Left ventricle myocardium inferior (tissue), 1 donor: ENCODE measurements around the gene TFDP1. TPM values are rescaled to one million over a fixed set of nuclear protein-coding genes. Genes with fewer than 3 reads are reported as not detected.

ENCODE experiments used
- DNase-seq: peaks from one replicate; pipeline ENCODE4 v3.0.0-alpha.2; 2020
- H3K27ac ChIP-seq: fragments of 200-600 bp; replicated peaks from 2 replicates; pipeline ENCODE4 v1.8.0; 2021
- H3K27me3 ChIP-seq: fragments of 200-600 bp; 2 replicates; pipeline ENCODE4 v1.8.0; 2021; ENCODE audit warnings: low read depth
- H3K36me3 ChIP-seq: fragments of 200-600 bp; 2 replicates; pipeline ENCODE4 v1.8.0; 2021
- H3K4me1 ChIP-seq: fragments of 200-600 bp; 2 replicates; pipeline ENCODE4 v1.8.0; 2021
- H3K4me3 ChIP-seq: fragments of 200-600 bp; 2 replicates; pipeline ENCODE4 v1.8.0; 2021; ENCODE audit warnings: mild to moderate bottlenecking, moderate library complexity
- H3K9me3 ChIP-seq: fragments of 200-600 bp; replicated peaks from 2 replicates; pipeline ENCODE4 v1.8.0; 2021
- CTCF ChIP-seq: fragments of 200-600 bp; IDR thresholded peaks from 2 replicates; pipeline ENCODE4 v1.8.0; 2021; ENCODE audit warnings: antibody characterized with exemption, mild to moderate bottlenecking, borderline replicate concordance
- intact Hi-C: fragments of 100-400 bp; cut with micrococcal nuclease; formaldehyde crosslinking; loops from one replicate; pipeline ENCODE4 v1.11.0; 2022
- total RNA-seq: library from RNA; stranded (reverse); fragmentation: NEBNext Ultra II Directional; extraction: Animal tissue kit (Norgen Biotek cat#: 25700); gene quantifications from one replicate; pipeline ENCODE4 v1.2.1, GENCODE V29; 2021
- donor health status: DM: no; HTN: yes; CAD: no; lungs with severe emphysema.

The TFDP1 gene
- total RNA-seq, 1 donor from 2014 or later, result 48.7 TPM

- Histone ChIP-seq H3K27me3 (no peaks in the 10 kb centered on the region), H3K27ac (no peak overlapping the region), H3K36me3 (peaks cover 76% of the 10 kb centered on the region), H3K9me3 (no peaks in the 10 kb centered on the region), H3K4me1 (no peaks in the 10 kb centered on the region), H3K4me3 (no peak overlapping the region)
- intact Hi-C loops, result no loop called here
- TF ChIP-seq CTCF, result no peak
- DNase-seq, result no peak
Measured at GRCh38 chr13:113638806-113639205, 54.3 kb downstream of the TFDP1 start.

- H3K27me3 ChIP-seq, result no peaks in the 10 kb centered on the region
- peak; percentile 35 for DNase-seq
- H3K27ac ChIP-seq, result peak overlapping the region; percentile 44
- no peaks in the 10 kb centered on the region for H3K4me1 ChIP-seq
- TF ChIP-seq CTCF, result no peak
- H3K36me3 ChIP-seq, result peaks cover 66% of the 10 kb centered on the region
- no peaks in the 10 kb centered on the region for H3K9me3 ChIP-seq
- intact Hi-C loops, result no loop called here
- H3K4me3 ChIP-seq, result no peak overlapping the region
Measured at GRCh38 chr13:113639616-113640262, 55.2 kb downstream of the TFDP1 start.

- Histone ChIP-seq H3K36me3 (peaks cover 50% of the 10 kb centered on the region), H3K4me3 (no peak overlapping the region), H3K27ac (no peak overlapping the region), H3K9me3 (no peaks in the 10 kb centered on the region), H3K27me3 (no peaks in the 10 kb centered on the region), H3K4me1 (no peaks in the 10 kb centered on the region)
- TF ChIP-seq CTCF, result no peak
- peak; percentile 4 for DNase-seq
- intact Hi-C loops, result no loop called here
Measured at GRCh38 chr13:113641426-113641825, 56.9 kb downstream of the TFDP1 start.

- intact Hi-C loops, result no loop called here
- peaks cover 38% of the 10 kb centered on the region for H3K36me3 ChIP-seq
- H3K9me3 ChIP-seq, result no peaks in the 10 kb centered on the region
- no peak for DNase-seq
- no peak for TF ChIP-seq CTCF
- H3K4me3 ChIP-seq, result no peak overlapping the region
- no peaks in the 10 kb centered on the region for H3K27me3 ChIP-seq
- H3K27ac ChIP-seq, result no peak overlapping the region
- peaks cover 9% of the 10 kb centered on the region for H3K4me1 ChIP-seq
Measured at GRCh38 chr13:113642563-113642962, 58.0 kb downstream of the TFDP1 start.

GRCh38 chr13:113643593-113643992 is 59.0 kb downstream of the TFDP1 start:
- no peak overlapping the region for H3K4me3 ChIP-seq
- intact Hi-C loops, result no loop called here
- DNase-seq, result no peak
- TF ChIP-seq CTCF, result no peak
- H3K27ac ChIP-seq, result no peak overlapping the region
- H3K4me1 ChIP-seq, result peaks cover 15% of the 10 kb centered on the region
- H3K27me3 ChIP-seq, result no peaks in the 10 kb centered on the region
- H3K36me3 ChIP-seq, result peaks cover 28% of the 10 kb centered on the region
- no peaks in the 10 kb centered on the region for H3K9me3 ChIP-seq

- Histone ChIP-seq H3K4me3 (no peak overlapping the region), H3K4me1 (peaks cover 20% of the 10 kb centered on the region), H3K9me3 (no peaks in the 10 kb centered on the region), H3K27me3 (no peaks in the 10 kb centered on the region), H3K27ac (no peak overlapping the region), H3K36me3 (peaks cover 19% of the 10 kb centered on the region)
- intact Hi-C loops, result no loop called here
- TF ChIP-seq CTCF, result no peak
- DNase-seq, result no peak
Measured at GRCh38 chr13:113644800-113645199, 60.2 kb downstream of the TFDP1 start.
